GM12872 (cell line): Measurements from ENCODE around the gene ADNP.

Source experiments
- TF ChIP-seq, protein P1 (sequence below): IDR thresholded peaks from 3 replicates; pipeline ENCODE4 v1.5.1; 2011; ENCODE audit warnings: low read depth, mild to moderate bottlenecking, low read length, moderate library complexity; ENCODE audit not compliant: insufficient read depth

Gene ADNP

DNA sequence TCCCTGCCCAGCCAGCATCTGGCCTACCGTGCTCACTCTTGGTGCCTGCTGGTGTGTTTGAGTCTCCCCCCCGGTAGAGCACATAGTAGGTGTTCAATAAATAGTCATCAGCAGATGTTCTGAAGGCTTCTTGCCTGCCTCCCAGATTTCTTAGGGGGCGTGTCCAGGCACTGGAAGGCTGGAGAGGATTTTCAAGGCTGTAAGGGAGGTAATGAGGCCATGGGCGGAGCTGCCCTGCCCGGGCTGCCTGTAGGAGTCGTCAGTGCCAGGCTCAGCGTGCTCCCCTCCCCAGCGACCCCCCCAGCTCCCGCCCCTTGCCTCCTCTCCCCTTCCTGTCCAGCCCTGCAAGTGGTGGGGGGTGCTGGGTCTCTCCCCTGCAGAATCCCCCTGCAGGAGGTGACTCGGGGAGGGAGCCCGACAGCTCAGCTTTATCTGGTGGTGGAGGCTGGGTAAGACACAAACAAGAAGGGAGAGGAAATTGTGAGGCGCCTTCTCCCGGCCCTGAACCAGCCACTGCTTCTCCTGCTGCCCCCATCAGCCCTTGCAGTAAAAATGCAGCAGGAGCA lies 80.4 kb downstream of the ADNP start:
- TF ChIP-seq, protein P1, sequence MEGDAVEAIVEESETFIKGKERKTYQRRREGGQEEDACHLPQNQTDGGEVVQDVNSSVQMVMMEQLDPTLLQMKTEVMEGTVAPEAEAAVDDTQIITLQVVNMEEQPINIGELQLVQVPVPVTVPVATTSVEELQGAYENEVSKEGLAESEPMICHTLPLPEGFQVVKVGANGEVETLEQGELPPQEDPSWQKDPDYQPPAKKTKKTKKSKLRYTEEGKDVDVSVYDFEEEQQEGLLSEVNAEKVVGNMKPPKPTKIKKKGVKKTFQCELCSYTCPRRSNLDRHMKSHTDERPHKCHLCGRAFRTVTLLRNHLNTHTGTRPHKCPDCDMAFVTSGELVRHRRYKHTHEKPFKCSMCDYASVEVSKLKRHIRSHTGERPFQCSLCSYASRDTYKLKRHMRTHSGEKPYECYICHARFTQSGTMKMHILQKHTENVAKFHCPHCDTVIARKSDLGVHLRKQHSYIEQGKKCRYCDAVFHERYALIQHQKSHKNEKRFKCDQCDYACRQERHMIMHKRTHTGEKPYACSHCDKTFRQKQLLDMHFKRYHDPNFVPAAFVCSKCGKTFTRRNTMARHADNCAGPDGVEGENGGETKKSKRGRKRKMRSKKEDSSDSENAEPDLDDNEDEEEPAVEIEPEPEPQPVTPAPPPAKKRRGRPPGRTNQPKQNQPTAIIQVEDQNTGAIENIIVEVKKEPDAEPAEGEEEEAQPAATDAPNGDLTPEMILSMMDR = no peak

DNA sequence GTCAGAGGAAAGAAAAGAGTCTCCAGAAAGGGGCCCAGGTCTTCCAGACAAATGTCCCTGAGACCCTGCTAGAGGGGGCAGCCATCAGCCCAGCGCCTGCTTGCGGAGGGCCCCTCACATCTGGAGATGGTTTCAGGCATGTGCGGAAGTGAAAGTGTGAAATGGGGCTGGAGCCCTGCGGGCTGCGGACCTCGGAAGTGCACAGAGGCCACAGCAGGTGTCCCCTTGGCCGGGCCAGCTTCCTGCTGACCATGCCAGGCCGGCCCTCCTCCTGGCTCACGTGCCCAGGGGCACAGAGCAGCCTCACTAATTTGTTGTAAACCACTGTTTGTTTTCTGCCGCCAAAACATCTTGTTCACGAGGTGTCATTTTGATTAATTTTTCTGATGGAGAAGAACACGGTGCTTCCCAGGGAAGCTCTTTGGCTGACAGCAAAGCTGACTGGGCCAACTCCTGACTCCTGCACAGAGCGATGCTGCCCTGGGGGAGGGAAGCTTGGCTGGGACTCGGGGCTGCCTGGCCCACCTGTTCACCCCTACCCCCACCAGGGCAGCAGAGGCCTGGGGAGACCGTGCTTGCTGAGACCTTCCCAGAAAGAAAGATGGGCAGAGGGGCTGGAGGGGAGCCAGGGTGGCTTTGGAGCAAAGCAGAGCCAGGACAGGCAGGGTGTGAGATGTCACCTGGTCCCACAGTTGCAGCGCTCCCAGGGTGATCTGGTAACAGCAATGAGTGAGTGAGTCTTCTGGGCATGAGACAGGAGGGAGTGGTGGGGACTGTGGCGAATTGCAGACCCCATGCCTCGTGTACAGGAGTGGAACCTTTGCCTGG lies 82.2 kb downstream of the ADNP start:
- TF ChIP-seq, protein P1 = no peak

DNA sequence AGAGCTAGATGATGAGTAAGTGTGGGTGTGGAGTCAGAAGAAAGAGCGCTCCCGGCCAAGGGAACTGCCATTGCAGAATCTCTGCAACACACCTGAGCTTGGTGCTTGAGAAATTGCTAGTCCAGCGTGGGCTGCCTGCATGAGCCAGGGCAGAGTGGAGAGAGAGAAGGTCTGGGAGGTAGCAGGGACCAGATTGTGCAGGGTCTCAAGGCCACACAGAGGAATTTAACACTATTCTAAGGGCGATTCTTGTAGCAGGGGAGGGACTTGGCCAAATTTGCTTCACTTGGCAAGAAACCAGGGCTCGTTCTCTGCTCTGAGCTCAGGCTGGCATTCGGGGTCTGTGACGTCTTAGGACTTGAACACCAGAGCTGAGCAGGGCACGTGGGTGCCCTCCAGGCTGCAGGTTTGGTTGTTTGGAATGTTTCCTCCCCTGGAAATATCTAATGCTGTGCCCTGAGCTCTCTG lies 82.9 kb downstream of the ADNP start:
- TF ChIP-seq, protein P1 = no peak

DNA sequence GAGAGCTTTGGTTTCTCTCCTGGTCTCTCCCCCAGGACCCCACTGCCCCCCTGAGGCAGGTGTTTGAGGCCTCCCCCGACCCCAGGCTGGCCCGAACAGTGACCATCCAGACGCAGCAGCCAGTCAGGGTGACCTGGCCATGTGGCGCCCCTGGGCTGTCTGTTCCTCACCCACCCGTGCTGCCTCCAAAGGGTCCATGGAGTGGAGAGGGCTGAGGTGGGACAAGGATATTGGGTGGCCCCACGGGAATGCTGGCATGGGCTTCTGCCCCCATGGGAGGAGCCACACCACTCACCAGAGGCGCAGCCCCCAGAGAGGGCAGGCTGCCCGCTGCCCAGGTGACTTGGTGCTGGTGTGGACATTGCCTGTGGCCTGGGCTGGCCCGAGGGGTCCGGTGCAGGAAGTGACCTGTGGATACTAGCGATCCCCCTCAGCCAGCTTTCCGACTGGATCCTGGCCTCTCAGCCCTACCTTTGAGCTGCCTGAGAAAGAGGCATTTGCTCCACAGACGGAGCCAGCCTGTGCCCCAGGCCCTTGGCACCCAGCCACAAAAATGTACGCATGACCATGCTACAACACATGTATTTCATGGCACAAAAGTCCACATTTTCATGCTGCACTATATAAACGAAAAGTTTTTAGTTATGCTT lies 85.5 kb downstream of the ADNP start:
- TF ChIP-seq, protein P1 = no peak

DNA sequence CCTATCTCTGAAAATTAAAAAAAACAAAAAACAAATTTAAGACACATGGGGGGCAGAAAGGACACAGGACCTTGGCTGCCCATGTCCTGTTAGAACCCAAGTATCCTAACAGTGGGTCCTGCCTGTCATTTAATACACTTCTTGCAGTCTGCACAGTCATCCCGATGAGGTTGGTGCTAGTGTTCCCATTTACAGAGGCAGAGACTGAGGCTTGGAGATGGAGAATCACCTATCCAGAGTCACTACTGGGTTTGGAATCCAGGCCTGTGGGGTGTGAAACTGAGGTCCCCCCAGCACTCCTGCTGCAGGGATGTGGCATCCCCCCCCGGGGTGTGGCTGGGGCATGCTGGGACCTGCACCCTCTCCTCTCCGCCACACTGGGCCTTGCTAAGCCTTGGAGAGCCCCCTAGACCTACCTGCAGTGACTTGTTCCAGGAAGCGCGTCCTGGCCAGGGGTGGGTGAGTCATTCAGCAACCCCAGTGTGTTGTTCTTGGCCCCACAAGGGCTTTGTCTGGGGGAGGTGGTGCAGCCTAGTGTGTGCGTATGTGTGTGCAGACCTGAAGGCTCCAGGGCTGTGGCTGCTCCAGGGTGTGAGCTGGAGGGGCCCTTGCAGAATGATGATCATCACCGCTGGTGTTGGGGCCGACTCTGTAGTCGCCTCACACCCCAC lies 86.7 kb downstream of the ADNP start:
- TF ChIP-seq, protein P1 = no peak

DNA sequence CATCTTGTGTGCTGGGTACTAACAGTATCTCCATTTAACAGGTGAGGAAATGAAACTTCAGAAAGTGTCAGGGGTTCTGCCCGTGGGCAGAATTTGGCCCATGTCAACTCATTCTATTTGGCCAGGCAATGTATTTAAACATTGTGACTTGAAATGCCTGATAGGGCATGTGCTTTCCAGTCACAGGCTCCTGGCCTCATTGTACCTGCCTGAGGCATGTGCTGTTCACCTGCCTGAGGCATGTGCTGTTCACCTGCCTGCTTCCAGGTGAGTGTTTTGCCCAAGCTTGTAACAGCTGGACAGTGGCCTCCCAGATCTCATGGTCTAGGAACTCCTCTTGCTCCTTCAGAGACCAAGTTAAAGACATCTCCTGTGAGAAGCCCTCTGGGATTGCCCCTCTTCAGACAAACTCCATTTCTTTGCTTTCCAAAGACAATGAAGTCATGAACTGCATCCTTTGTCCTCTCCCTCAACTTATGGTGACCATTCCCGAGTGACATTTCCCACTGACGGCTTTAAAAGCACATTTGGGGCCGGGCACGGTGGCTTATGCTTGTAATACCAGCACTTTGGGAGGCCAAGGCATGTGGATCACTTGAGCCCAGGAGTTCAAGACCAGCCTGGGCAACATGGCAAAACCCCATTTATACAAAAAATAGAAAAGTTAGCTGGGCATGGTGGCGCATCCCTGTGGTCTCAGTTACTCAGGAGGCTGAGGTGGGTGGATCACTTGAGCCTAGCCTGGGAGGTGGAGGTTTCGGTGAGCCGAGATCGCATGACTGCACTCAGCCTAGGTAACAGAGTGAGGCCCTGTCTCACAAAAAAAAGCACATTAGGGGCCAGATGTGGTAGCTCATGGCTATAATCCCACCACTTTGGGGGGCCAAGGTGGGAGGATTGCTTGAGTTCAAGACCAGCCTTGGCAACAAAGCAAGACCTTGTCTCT lies 87.6 kb downstream of the ADNP start:
- TF ChIP-seq, protein P1 = no peak
